ENCODE measurements around the gene LY9. TPM values are rescaled to one million over a fixed set of nuclear protein-coding genes. Genes with fewer than 3 reads are reported as not detected.
A peak's percentile ranks its signal among the peaks of the same experiment; 100 is the strongest.

LY9 gene
- total and polyA plus RNA-seq, 2 donors from 2014 or later = 0.41 to 3.5 TPM

DNA sequence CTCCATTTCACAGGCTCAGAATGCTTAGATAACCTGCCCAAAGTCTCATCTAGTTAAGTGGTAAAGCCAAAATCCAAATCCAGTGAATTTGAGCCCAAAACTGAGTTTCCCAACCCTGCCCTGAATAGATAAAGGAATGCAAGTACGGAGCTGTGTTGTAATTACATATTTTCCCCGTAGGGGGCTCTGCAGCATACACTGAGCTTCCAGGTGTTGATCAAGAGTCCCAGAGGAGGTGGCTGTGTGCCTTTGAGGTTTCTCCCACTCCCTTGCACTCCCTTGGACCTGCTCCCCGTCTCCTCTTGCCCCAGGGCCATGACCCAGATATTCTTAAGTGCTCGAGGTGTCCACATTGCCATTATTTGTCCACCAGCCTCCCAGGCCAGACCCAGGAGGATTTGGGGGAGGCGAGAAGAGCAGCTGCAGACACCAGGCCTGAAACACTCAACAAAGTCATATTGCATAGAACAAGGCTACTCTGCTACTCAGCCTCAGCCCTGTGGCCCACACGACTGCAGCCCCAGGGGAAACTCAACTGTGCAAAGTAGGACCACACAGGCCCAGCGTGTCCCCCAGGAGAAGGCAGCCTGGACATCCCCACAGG, 18.4 kb upstream of the LY9 start:
- H3K27ac ChIP-seq (ENCODE audit: low read depth in 2 of 2, low read length in 2 of 2) = no peak overlapping the region
- DNase-seq (peak in 2 of 5 donors; percentile 19 to 38), FAIRE-seq (no peak)
- no peak overlapping the region for H3K4me3 ChIP-seq (ENCODE audit: low read length in 3 of 3)
- no peaks in the 10 kb centered on the region for H3K27me3 ChIP-seq (ENCODE audit: control insufficient read depth, insufficient read depth, low read length)
- no peaks in the 10 kb centered on the region for H3K9me3 ChIP-seq (ENCODE audit: control insufficient read depth in 2 of 3, insufficient read depth in 1 of 3, low read length in 3 of 3)
- H3K36me3 ChIP-seq (ENCODE audit: control insufficient read depth in 2 of 3, insufficient read depth in 3 of 3, low read length in 3 of 3) = no peaks in the 10 kb centered on the region
- H3K4me1 ChIP-seq (ENCODE audit: control insufficient read depth in 2 of 3, insufficient read depth in 2 of 3, low read depth in 1 of 3, low read length in 3 of 3) = no peaks in the 10 kb centered on the region
- intact Hi-C loops (cut with DNase I) = no loop called here
- H3K9ac ChIP-seq (ENCODE audit: low read length in 3 of 3) = no peak overlapping the region
- TF ChIP-seq, protein P1, sequence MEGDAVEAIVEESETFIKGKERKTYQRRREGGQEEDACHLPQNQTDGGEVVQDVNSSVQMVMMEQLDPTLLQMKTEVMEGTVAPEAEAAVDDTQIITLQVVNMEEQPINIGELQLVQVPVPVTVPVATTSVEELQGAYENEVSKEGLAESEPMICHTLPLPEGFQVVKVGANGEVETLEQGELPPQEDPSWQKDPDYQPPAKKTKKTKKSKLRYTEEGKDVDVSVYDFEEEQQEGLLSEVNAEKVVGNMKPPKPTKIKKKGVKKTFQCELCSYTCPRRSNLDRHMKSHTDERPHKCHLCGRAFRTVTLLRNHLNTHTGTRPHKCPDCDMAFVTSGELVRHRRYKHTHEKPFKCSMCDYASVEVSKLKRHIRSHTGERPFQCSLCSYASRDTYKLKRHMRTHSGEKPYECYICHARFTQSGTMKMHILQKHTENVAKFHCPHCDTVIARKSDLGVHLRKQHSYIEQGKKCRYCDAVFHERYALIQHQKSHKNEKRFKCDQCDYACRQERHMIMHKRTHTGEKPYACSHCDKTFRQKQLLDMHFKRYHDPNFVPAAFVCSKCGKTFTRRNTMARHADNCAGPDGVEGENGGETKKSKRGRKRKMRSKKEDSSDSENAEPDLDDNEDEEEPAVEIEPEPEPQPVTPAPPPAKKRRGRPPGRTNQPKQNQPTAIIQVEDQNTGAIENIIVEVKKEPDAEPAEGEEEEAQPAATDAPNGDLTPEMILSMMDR (IDR thresholded peaks at IDR 0.05; ENCODE audit: borderline replicate concordance, extremely low read depth, insufficient read depth) = peak; percentile 22

DNA sequence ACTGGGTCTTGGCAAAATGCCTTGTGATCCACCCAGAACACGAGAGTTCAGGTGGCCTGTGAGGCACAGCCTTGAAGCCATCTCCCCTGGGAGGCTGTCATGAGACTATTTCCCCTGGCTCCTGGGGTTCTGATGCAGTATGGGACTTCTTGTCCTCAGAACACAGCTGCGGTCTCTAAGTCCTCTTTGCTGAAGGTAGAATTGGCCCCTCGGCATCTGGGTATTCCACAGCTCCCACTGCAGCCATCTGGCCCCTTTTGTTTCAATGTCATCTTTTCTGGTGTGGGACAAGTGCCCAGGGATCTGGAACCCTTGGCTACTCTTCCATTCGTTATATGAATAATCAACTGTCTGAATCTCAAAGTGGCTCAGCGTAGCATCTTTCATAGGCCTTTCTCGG, 17.0 kb upstream of the LY9 start:
- no peak for DNase-seq
- FAIRE-seq = no peak
- Histone ChIP-seq H3K4me3 (ENCODE audit: low read length in 3 of 3) (no peak overlapping the region), H3K27ac (ENCODE audit: low read depth in 2 of 2, low read length in 2 of 2) (no peak overlapping the region), H3K4me1 (ENCODE audit: control insufficient read depth in 2 of 3, insufficient read depth in 2 of 3, low read depth in 1 of 3, low read length in 3 of 3) (no peaks in the 10 kb centered on the region), H3K9ac (ENCODE audit: low read length in 3 of 3) (no peak overlapping the region), H3K27me3 (ENCODE audit: control insufficient read depth, insufficient read depth, low read length) (no peaks in the 10 kb centered on the region), H3K36me3 (ENCODE audit: control insufficient read depth in 2 of 3, insufficient read depth in 3 of 3, low read length in 3 of 3) (no peaks in the 10 kb centered on the region), H3K9me3 (ENCODE audit: control insufficient read depth in 2 of 3, insufficient read depth in 1 of 3, low read length in 3 of 3) (no peaks in the 10 kb centered on the region)
- intact Hi-C loops (cut with DNase I) = no loop called here
- TF ChIP-seq, protein P1 (IDR thresholded peaks at IDR 0.05; ENCODE audit: borderline replicate concordance, extremely low read depth, insufficient read depth) = no peak

DNA sequence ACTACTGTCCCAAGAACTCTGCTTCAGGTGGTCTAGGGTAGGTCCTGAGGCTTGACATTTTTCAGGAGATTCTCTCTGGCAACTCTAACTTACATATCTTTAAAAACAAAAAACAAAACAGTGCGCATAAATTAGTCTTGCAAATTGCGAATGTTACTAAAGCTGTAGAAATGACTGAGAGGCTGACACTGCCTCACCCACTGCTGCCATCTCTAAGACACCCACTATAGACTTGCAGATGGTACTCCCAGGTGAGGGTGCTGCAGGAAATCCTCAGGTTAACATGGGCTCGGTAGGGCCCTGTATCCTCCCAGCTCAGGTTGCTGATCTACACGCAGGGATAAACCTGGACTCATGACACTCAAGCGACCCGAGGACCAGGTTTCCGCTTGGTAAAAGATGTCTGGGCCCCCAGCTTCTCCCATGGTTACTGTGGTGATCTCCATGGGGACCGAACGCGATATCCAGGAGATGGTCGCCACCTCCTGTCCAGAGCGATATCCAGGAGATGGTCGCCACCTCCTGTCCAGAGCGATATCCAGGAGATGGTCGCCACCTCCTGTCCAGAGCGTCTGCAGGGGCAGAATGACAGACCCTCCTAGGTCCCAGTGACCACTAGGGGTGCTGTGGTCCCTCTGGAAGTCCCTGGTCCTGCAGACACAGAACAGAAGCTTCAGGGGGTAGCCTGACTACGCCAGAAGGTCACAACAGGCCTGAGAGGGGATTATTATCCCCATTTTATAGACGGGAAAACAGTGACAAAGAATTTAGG, 16.2 kb upstream of the LY9 start:
- Histone ChIP-seq H3K27ac (ENCODE audit: low read depth in 2 of 2, low read length in 2 of 2) (no peak overlapping the region), H3K9ac (ENCODE audit: low read length in 3 of 3) (no peak overlapping the region), H3K36me3 (ENCODE audit: control insufficient read depth in 2 of 3, insufficient read depth in 3 of 3, low read length in 3 of 3) (no peaks in the 10 kb centered on the region), H3K4me3 (ENCODE audit: low read length in 3 of 3) (no peak overlapping the region), H3K27me3 (ENCODE audit: control insufficient read depth, insufficient read depth, low read length) (no peaks in the 10 kb centered on the region), H3K4me1 (ENCODE audit: control insufficient read depth in 2 of 3, insufficient read depth in 2 of 3, low read depth in 1 of 3, low read length in 3 of 3) (no peaks in the 10 kb centered on the region), H3K9me3 (ENCODE audit: control insufficient read depth in 2 of 3, insufficient read depth in 1 of 3, low read length in 3 of 3) (no peaks in the 10 kb centered on the region)
- FAIRE-seq (no peak), DNase-seq (peak in 1 of 5 donors; percentile 24)
- intact Hi-C loops (cut with DNase I) = no loop called here
- TF ChIP-seq, protein P1 (IDR thresholded peaks at IDR 0.05; ENCODE audit: borderline replicate concordance, extremely low read depth, insufficient read depth) = no peak
